ENCODE data around the gene FOXI2. TPM values are rescaled to one million over a fixed set of nuclear protein-coding genes. Genes with fewer than 3 reads are reported as not detected.

The FOXI2 gene
- total RNA-seq, 1 experiment from 2014 or later: not detected

GRCh38 chr10:127790066-127790624 is 53.2 kb downstream of the FOXI2 start:
- H3K9me3 ChIP-seq (ENCODE audit: low read depth, low read length, poor library complexity, severe bottlenecking): no peaks in the 10 kb centered on the region
- no peaks in the 10 kb centered on the region for H3K4me1 ChIP-seq (ENCODE audit: insufficient read depth, low read length, poor library complexity, severe bottlenecking)
- H3K36me3 ChIP-seq (ENCODE audit: insufficient read depth, low read length, poor library complexity, severe bottlenecking): no peaks in the 10 kb centered on the region
- intact Hi-C loops (cut with micrococcal nuclease; ENCODE audit: unreplicated experiment): no loop called here
- TF ChIP-seq EZH2 (IDR thresholded peaks at IDR 0.05; ENCODE audit: borderline replicate concordance, low read depth, low read length, poor library complexity, severe bottlenecking) (peak; percentile 19), CTCF (conservative IDR thresholded peaks at IDR 0.05; ENCODE audit: low read depth, low read length) (no peak)
- POLR2A ChIA-PET (ENCODE audit: low non-redundant PET): no interaction called here
- H3K27ac ChIP-seq (ENCODE audit: low read depth, low read length, poor library complexity, severe bottlenecking): no peak overlapping the region
- peaks cover 56% of the 10 kb centered on the region for H3K27me3 ChIP-seq (replicated peaks; ENCODE audit: insufficient read depth, low read depth, low read length, poor library complexity)
- no peak for DNase-seq (ENCODE audit: low spot score)
- no TSS peak for BruUV-seq (replicated peaks)
- CTCF ChIA-PET: no interaction called here
- no peak overlapping the region for H3K4me3 ChIP-seq (ENCODE audit: low read depth, low read length, poor library complexity, severe bottlenecking)

Other genes starting within 250 kb of the FOXI2 start
- gene NPS, start 187.9 kb upstream of the FOXI2 start, total RNA-seq (2021): not detected in 2 replicates
- not detected in 2 replicates for gene CLRN3, start 155.8 kb downstream of the FOXI2 start, total RNA-seq (2021)
- 4.6 and 11.6 TPM in 2 replicates for gene PTPRE, start 169.9 kb downstream of the FOXI2 start, total RNA-seq (2021)